Mesenteric fat pad (tissue), 1 donor: Measurements from ENCODE around the gene KLF15. TPM values are rescaled to one million over a fixed set of nuclear protein-coding genes. Genes with fewer than 3 reads are reported as not detected.

Experiments
- DNase-seq: peaks from one replicate; pipeline ENCODE4 v3.0.0-alpha.2; 2020; ENCODE audit warnings: low spot score
- total RNA-seq: library from RNA; stranded (reverse); fragmentation: NEBNext Ultra II Directional; extraction: Animal tissue kit (Norgen Biotek cat#: 25700); gene quantifications from one replicate; pipeline ENCODE4 v1.2.1, GENCODE V29; 2021
- donor health status: DM: yes; HTN: yes; CAD: no.

The KLF15 gene
- total RNA-seq, 1 donor from 2014 or later: 53.8 TPM

- DNase-seq: no peak
These were observed 49.4 kb downstream of the KLF15 start for GRCh38 chr3:126307591-126308393.

- no peak for DNase-seq
These were observed 50.2 kb downstream of the KLF15 start for GRCh38 chr3:126306888-126307482.

- no peak for DNase-seq
These were observed 50.8 kb downstream of the KLF15 start for GRCh38 chr3:126306397-126306796.

GRCh38 chr3:126305427-126305826, 51.8 kb downstream of the KLF15 start:
- no peak for DNase-seq

GRCh38 chr3:126304704-126305103, 52.5 kb downstream of the KLF15 start:
- DNase-seq: no peak

- DNase-seq: no peak
These were observed 52.9 kb downstream of the KLF15 start for GRCh38 chr3:126304291-126304690.

- no peak for DNase-seq
These were observed 53.9 kb downstream of the KLF15 start for GRCh38 chr3:126303272-126303671.

- DNase-seq: no peak
These were observed 56.3 kb downstream of the KLF15 start for GRCh38 chr3:126300761-126301481.

- DNase-seq: no peak
These were observed 57.0 kb downstream of the KLF15 start for GRCh38 chr3:126300001-126300760.

- no peak for DNase-seq
These were observed 61.7 kb downstream of the KLF15 start for GRCh38 chr3:126295407-126295939.

- no peak for DNase-seq
These were observed 62.9 kb downstream of the KLF15 start for GRCh38 chr3:126294211-126294808.

GRCh38 chr3:126293370-126294082, 63.7 kb downstream of the KLF15 start:
- no peak for DNase-seq

Other genes starting within 250 kb of the KLF15 start
- gene ALDH1L1, start 176.8 kb downstream of the KLF15 start, total RNA-seq: 105 TPM
- gene CFAP100, start 37.5 kb upstream of the KLF15 start, total RNA-seq: not detected
- 29.4 TPM for gene ZXDC, start 118.5 kb upstream of the KLF15 start, total RNA-seq
- not detected for gene UROC1, start 160.4 kb upstream of the KLF15 start, total RNA-seq
- gene CHST13, start 166.7 kb upstream of the KLF15 start, total RNA-seq: 2.3 TPM
- gene C3orf22, start 201.5 kb upstream of the KLF15 start, total RNA-seq: not detected